GM19351 (cell line): ENCODE data around the gene ARVCF.

Source experiments
- ATAC-seq: cut with Tn5 transposase; IDR thresholded peaks from one replicate; pipeline ENCODE4 v1.9.1; 2021; ENCODE audit warnings: mild to moderate bottlenecking, moderate library complexity; ENCODE audit not compliant: unreplicated experiment

The ARVCF gene

GRCh38 chr22:20017622-20017958 lies 967 bp upstream of the ARVCF start:
- ATAC-seq, result no peak

GRCh38 chr22:20015971-20016733 lies 471 bp downstream of the ARVCF start:
- no peak for ATAC-seq

GRCh38 chr22:20015187-20015625 lies 1.4 kb downstream of the ARVCF start:
- no peak for ATAC-seq

- ATAC-seq, result no peak
Observed at GRCh38 chr22:20014526-20015186, 2.0 kb downstream of the ARVCF start.

GRCh38 chr22:20013382-20013871 lies 3.2 kb downstream of the ARVCF start:
- no peak for ATAC-seq

GRCh38 chr22:20012741-20013331 lies 3.8 kb downstream of the ARVCF start:
- no peak for ATAC-seq

- ATAC-seq, result no peak
Observed at GRCh38 chr22:20011993-20012740, 4.5 kb downstream of the ARVCF start.

GRCh38 chr22:20011123-20011992 lies 5.3 kb downstream of the ARVCF start:
- ATAC-seq, result no peak

- ATAC-seq, result no peak
Observed at GRCh38 chr22:20010307-20011122, 6.1 kb downstream of the ARVCF start.

- no peak for ATAC-seq
Observed at GRCh38 chr22:20009582-20010306, 6.9 kb downstream of the ARVCF start.

- no peak for ATAC-seq
Observed at GRCh38 chr22:20009018-20009491, 7.6 kb downstream of the ARVCF start.

GRCh38 chr22:20008221-20008995 lies 8.2 kb downstream of the ARVCF start:
- ATAC-seq, result no peak

- ATAC-seq, result no peak
Observed at GRCh38 chr22:20004464-20004863, 12.2 kb downstream of the ARVCF start.

- ATAC-seq, result no peak
Observed at GRCh38 chr22:20003304-20003703, 13.3 kb downstream of the ARVCF start.

- no peak for ATAC-seq
Observed at GRCh38 chr22:20002636-20003035, 14.0 kb downstream of the ARVCF start.

GRCh38 chr22:20002128-20002527 lies 14.5 kb downstream of the ARVCF start:
- no peak for ATAC-seq

- no peak for ATAC-seq
Observed at GRCh38 chr22:20001082-20001638, 15.5 kb downstream of the ARVCF start.
